K562 (cell line): ENCODE results near the gene RANBP6. TPM values are rescaled to one million over a fixed set of nuclear protein-coding genes. Genes with fewer than 3 reads are reported as not detected.

ENCODE experiments used
- ATAC-seq: fragments of 200-7000 bp; cut with Tn5 transposase; 3 replicates; pipeline ENCODE4 v1.9.1; 2020; ENCODE audit warnings: moderate library complexity
- BruUV-seq: library from RNA; stranded (reverse); fragments of 400-500 nt; replicated peaks from 2 replicates; lab custom pipeline; 2021; lab: Mats Ljungman, UMichigan
- CTCF ChIA-PET: fragments of 300-600 bp; formaldehyde crosslinking; extraction: SDS; loops from one replicate; lab custom pipeline; 2021; ENCODE audit warnings: low intra/inter-chr PET ratio; lab: Yijun Ruan, JAX
- POLR2A ChIA-PET: fragments of 300-600, 350-650 bp; sonication (Branson Sonifier 250); formaldehyde crosslinking; extraction: SDS; loops from one replicate; lab custom pipeline; 2021; ENCODE audit warnings: antibody characterized with exemption, inconsistent platforms; lab: Yijun Ruan, JAX
- DNase-seq, 4 experiments: peaks; one replicate each; pipeline versions ENCODE4 v3.0.0 to v3.0.0-alpha.2; 2011 to 2018; ENCODE audit warnings: low spot score in 3 of 4, mixed read lengths in 3 of 4; ENCODE audit errors: extremely low read depth in 1 of 4
- FAIRE-seq: peaks from 2 replicates; lab custom pipeline; 2011; peaks lifted over from hg19 to GRCh38; lab: Jason Lieb, UNC
- H2AFZ ChIP-seq: 2 replicates; pipeline ENCODE4 v1.6.0; 2011; ENCODE audit warnings: low read depth, low read length, control low read depth, inconsistent platforms
- H3K27ac ChIP-seq: fragments of 200-600 bp; 3 replicates; pipeline ENCODE4 v1.8.0; 2011; ENCODE audit warnings: low read depth, mild to moderate bottlenecking, control low read depth, inconsistent platforms, low read length, moderate library complexity, mixed read lengths; ENCODE audit errors: extremely low read depth
- H3K27me3 ChIP-seq, 2 experiments: fragments of 300-600 bp in 1 of 2; 2 replicates in 1 of 2; 3 replicates in 1 of 2; pipeline versions ENCODE4 v1.6.0 to v1.8.0; 2011; ENCODE audit warnings: inconsistent platforms in 2 of 2, low read length in 2 of 2, mild to moderate bottlenecking in 1 of 2, mixed read lengths in 1 of 2, moderate library complexity in 1 of 2; ENCODE audit not compliant: control insufficient read depth in 2 of 2, insufficient read depth in 2 of 2
- H3K36me3 ChIP-seq: fragments of 300-600 bp; 3 replicates; pipeline ENCODE4 v1.8.0; 2011; ENCODE audit warnings: mild to moderate bottlenecking, low read length, inconsistent platforms; ENCODE audit not compliant: control insufficient read depth, insufficient read depth
- H3K4me1 ChIP-seq, 2 experiments: fragments of 200-600 bp in 1 of 2; replicated peaks in 1 of 2; 2 replicates in 1 of 2; 3 replicates in 1 of 2; pipeline versions ENCODE4 v1.5.1 to v1.8.0; 2011; ENCODE audit warnings: inconsistent platforms in 2 of 2, low read length in 2 of 2, mild to moderate bottlenecking in 1 of 2, mixed read lengths in 1 of 2, moderate library complexity in 1 of 2; ENCODE audit not compliant: control insufficient read depth in 2 of 2, insufficient read depth in 2 of 2
- H3K4me2 ChIP-seq: 2 replicates; pipeline ENCODE4 v1.6.1; 2011; ENCODE audit warnings: low read length, control low read depth, inconsistent platforms, mixed read lengths; ENCODE audit not compliant: insufficient read depth
- H3K4me3 ChIP-seq: fragments of 200-600 bp; sonication (generic), shearing (Covaris generic); 2 replicates; pipeline ENCODE4 v1.5.1; 2016; ENCODE audit warnings: control low read depth, inconsistent platforms
- H3K79me2 ChIP-seq: fragments of 200-600 bp; 3 replicates; pipeline ENCODE4 v1.8.0; 2011; ENCODE audit warnings: low read length, inconsistent platforms; ENCODE audit not compliant: control insufficient read depth, insufficient read depth
- H3K9ac ChIP-seq, 2 experiments: 2 replicates each; pipeline versions ENCODE4 v1.6.0 to v1.6.1; 2011; ENCODE audit warnings: low read depth in 2 of 2, low read length in 2 of 2, control low read depth in 1 of 2, inconsistent platforms in 1 of 2, mild to moderate bottlenecking in 1 of 2, mixed read lengths in 1 of 2; ENCODE audit not compliant: insufficient read depth in 1 of 2
- H3K9me1 ChIP-seq: one replicate; pipeline ENCODE4 v1.6.0; 2011; ENCODE audit warnings: inconsistent platforms, mild to moderate bottlenecking, low read length, moderate library complexity; ENCODE audit not compliant: control insufficient read depth, insufficient read depth
- H3K9me3 ChIP-seq: replicated peaks from 2 replicates; pipeline ENCODE4 v1.5.1; 2011; ENCODE audit warnings: low read depth, low read length, inconsistent platforms; ENCODE audit not compliant: control insufficient read depth, insufficient read depth
- H4K20me1 ChIP-seq: replicated peaks from 2 replicates; pipeline ENCODE4 v1.6.1; 2011; ENCODE audit warnings: low read length, inconsistent platforms, mixed read lengths; ENCODE audit not compliant: control insufficient read depth, insufficient read depth
- GABPB2 ChIP-seq: fragments of 250-450 bp; sonication (Bioruptor Pico); conservative IDR thresholded peaks from 2 replicates; pipeline ENCODE4 v1.5.1; 2021; ENCODE audit warnings: mild to moderate bottlenecking
- HIVEP1 ChIP-seq: fragments of 250-450 bp; sonication (Bioruptor Pico); IDR thresholded peaks from 2 replicates; pipeline ENCODE4 v1.4.0; 2020; ENCODE audit warnings: mild to moderate bottlenecking
- ILF3 ChIP-seq: fragments of 450-650 bp; IDR thresholded peaks from 2 replicates; pipeline ENCODE4 v1.6.1; 2018; ENCODE audit warnings: antibody characterized with exemption, mild to moderate bottlenecking, moderate library complexity, borderline replicate concordance
- WGBS: fragments of 100-300 bp; shearing (Covaris generic); methylation state at CpG from one replicate; pipeline ENCODE4 v1.1.6; 2016; ENCODE audit warnings: low coverage, mixed read lengths; ENCODE audit not compliant: insufficient coverage; ENCODE audit errors: missing lambda C conversion rate; 5-methylcytosine and 5-hydroxymethylcytosine counted together
- in situ Hi-C: fragments of 300-500 bp; cut with MboI; formaldehyde crosslinking; loops from 4 replicates; pipeline ENCODE4 v1.15.0; 2018; ENCODE audit warnings: inconsistent platforms, mixed read lengths
- intact Hi-C: fragments of 100-400 bp; cut with micrococcal nuclease; formaldehyde crosslinking; loops from 2 replicates; pipeline ENCODE4 v1.14.2; 2022
- polyA plus RNA-seq, 8 experiments: library from polyadenylated mRNA; depleted of rRNA in 4 of 8; stranded (reverse) in 5 of 8; unstranded in 3 of 8; fragments of >200 nt; fragmentation: Nextera tagmentation in 2 of 8; fragmentation: Illumina TruSeq in 1 of 8; extraction: Ambion mirVana in 2 of 8; extraction: Trizol in 1 of 8; gene quantifications; 2 replicates each; pipeline versions ENCODE4 v1.2.1 to v1.2.3, GENCODE V29; 2011 to 2014; ENCODE audit warnings: inconsistent platforms in 1 of 8, missing spikeins in 1 of 8
- total RNA-seq, 7 experiments: library from RNA; depleted of rRNA in 6 of 7; stranded (reverse); fragments of >200 nt in 6 of 7; fragmentation: Illumina TruSeq in 2 of 7; extraction: Trizol in 2 of 7; gene quantifications; 2 replicates each; pipeline versions ENCODE4 v1.2.1 to v1.2.3, GENCODE V29; 2011 to 2021; ENCODE audit warnings: low replicate concordance in 1 of 7
- TF ChIP-seq, protein P1 (sequence below): sonication (generic); formaldehyde crosslinking; IDR thresholded peaks from 2 replicates; pipeline ENCODE4 v1.8.1; 2023; ENCODE audit warnings: mild to moderate bottlenecking, missing genetic modification reagents
- TF ChIP-seq, protein P2 (sequence below): fragments of 450-650 bp; IDR thresholded peaks from 2 replicates; pipeline ENCODE4 v1.6.1; 2014; ENCODE audit warnings: low read depth, mild to moderate bottlenecking, moderate library complexity, borderline replicate concordance

RANBP6 gene
- total and polyA plus RNA-seq, 9 of the 15 experiments (the other 6 are each of a cell fraction or from before 2014, with no cell fraction given): 10.4 to 19.9 (median 11.5) TPM

DNA sequence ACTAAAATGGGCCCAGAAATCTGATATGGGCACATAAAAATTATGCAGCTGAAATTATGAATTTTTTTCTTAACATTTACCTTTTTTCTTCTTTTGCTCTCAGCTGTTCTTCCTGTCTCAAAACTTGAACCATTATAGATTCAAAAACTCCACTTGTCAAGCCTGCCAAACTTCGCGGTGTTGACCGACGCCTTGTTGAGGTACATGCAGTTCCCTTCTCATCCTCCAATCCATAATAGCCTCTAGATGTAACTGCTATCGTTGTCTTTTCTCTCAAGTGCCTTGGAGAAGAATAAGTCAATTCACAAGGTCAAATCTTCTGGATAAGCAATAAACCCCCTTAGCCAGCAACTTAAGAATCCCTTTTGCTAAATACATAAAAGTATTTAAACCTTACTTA is 27.2 kb downstream of the RANBP6 start:
- Histone ChIP-seq H3K9me1 (no peaks in the 10 kb centered on the region), H3K79me2 (peaks cover 22% of the 10 kb centered on the region), H4K20me1 (no peaks in the 10 kb centered on the region), H3K4me2 (no peak overlapping the region), H3K9me3 (no peaks in the 10 kb centered on the region), H3K4me3 (no peak overlapping the region), H3K9ac (no peak overlapping the region), H3K36me3 (0 out of 3 replicates have a peak, but pooled peaks cover 2% of the 10 kb centered on the region), H3K4me1 (no peaks in the 10 kb centered on the region), H2AFZ (no peak overlapping the region), H3K27ac (no peak overlapping the region), H3K27me3 (no peaks in the 10 kb centered on the region)
- in situ Hi-C loops: no loop called here
- TF ChIP-seq, protein P1, sequence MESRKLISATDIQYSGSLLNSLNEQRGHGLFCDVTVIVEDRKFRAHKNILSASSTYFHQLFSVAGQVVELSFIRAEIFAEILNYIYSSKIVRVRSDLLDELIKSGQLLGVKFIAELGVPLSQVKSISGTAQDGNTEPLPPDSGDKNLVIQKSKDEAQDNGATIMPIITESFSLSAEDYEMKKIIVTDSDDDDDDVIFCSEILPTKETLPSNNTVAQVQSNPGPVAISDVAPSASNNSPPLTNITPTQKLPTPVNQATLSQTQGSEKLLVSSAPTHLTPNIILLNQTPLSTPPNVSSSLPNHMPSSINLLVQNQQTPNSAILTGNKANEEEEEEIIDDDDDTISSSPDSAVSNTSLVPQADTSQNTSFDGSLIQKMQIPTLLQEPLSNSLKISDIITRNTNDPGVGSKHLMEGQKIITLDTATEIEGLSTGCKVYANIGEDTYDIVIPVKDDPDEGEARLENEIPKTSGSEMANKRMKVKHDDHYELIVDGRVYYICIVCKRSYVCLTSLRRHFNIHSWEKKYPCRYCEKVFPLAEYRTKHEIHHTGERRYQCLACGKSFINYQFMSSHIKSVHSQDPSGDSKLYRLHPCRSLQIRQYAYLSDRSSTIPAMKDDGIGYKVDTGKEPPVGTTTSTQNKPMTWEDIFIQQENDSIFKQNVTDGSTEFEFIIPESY (CRISPR knock-in tag): peak; percentile 63
- TF ChIP-seq HIVEP1 (CRISPR knock-in tag) (no peak), GABPB2 (CRISPR knock-in tag) (no peak), ILF3 (no peak)
- TF ChIP-seq, protein P2, sequence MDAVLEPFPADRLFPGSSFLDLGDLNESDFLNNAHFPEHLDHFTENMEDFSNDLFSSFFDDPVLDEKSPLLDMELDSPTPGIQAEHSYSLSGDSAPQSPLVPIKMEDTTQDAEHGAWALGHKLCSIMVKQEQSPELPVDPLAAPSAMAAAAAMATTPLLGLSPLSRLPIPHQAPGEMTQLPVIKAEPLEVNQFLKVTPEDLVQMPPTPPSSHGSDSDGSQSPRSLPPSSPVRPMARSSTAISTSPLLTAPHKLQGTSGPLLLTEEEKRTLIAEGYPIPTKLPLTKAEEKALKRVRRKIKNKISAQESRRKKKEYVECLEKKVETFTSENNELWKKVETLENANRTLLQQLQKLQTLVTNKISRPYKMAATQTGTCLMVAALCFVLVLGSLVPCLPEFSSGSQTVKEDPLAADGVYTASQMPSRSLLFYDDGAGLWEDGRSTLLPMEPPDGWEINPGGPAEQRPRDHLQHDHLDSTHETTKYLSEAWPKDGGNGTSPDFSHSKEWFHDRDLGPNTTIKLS: no peak
- intact Hi-C loops: no loop called here
- no TSS peak for BruUV-seq
- POLR2A ChIA-PET: no interaction called here
- WGBS: 93% methylated on average over 5 of the region's 5 CpGs
- FAIRE-seq (no peak), ATAC-seq (no peak), DNase-seq (no peak)
- CTCF ChIA-PET: no interaction called here
